Measurements from ENCODE around the gene TMEM178A. TPM values are rescaled to one million over a fixed set of nuclear protein-coding genes. Genes with fewer than 3 reads are reported as not detected.

The TMEM178A gene
- total and polyA plus RNA-seq, 2 of the 8 experiments (the other 6 are each of a cell fraction or from before 2014, with no cell fraction given), result 11.2 to 14.9 TPM

GRCh38 chr2:39715095-39715494 lies 49.4 kb downstream of the TMEM178A start (continued):
- no peak for TF ChIP-seq GABPA (IDR thresholded peaks at IDR 0.05; ENCODE audit: borderline replicate concordance, insufficient read depth, low read length)

Data from H1 (cell line).